GM12878 (cell line): Measurements from ENCODE around the gene RERE. TPM values are rescaled to one million over a fixed set of nuclear protein-coding genes. Genes with fewer than 3 reads are reported as not detected.

Experiments used
- E2F4 ChIP-seq: IDR thresholded peaks from 2 replicates; pipeline ENCODE4 v1.6.1; 2012; ENCODE audit warnings: low read depth, low read length, improper control_type of control experiment
- ELK1 ChIP-seq: IDR thresholded peaks from 2 replicates; pipeline ENCODE4 v1.6.1; 2012; ENCODE audit warnings: low read depth, low read length, improper control_type of control experiment
- IRF5 ChIP-seq: fragments of 450-650 bp; IDR thresholded peaks from 2 replicates; pipeline ENCODE4 v1.6.1; 2017; ENCODE audit warnings: borderline replicate concordance
- KDM1A ChIP-seq: fragments of 200-600 bp; sonication (generic); IDR thresholded peaks from 2 replicates; pipeline ENCODE4 v1.6.1; 2016; ENCODE audit warnings: borderline replicate concordance
- MTA3 ChIP-seq: IDR thresholded peaks from 2 replicates; pipeline ENCODE4 v1.6.1; 2012; ENCODE audit warnings: low read length, inconsistent platforms, borderline replicate concordance
- MYB ChIP-seq: fragments of 150-350 bp; IDR thresholded peaks from 2 replicates; pipeline ENCODE4 v1.6.1; 2014; ENCODE audit warnings: mild to moderate bottlenecking, low read depth, low read length, borderline replicate concordance
- MYC ChIP-seq: IDR thresholded peaks from 2 replicates; pipeline ENCODE4 v1.6.1; 2011; ENCODE audit warnings: mild to moderate bottlenecking, low read length, moderate library complexity, inconsistent platforms; ENCODE audit not compliant: insufficient read depth, insufficient replicate concordance, insufficient read length, severe bottlenecking
- PAX5 ChIP-seq: IDR thresholded peaks from 2 replicates; pipeline ENCODE4 v1.6.1; 2011; ENCODE audit warnings: low read depth, low read length, borderline replicate concordance
- SRF ChIP-seq, 2 experiments: IDR thresholded peaks; 2 replicates each; pipeline ENCODE4 v1.6.1; 2011; ENCODE audit warnings: low read depth in 2 of 2, low read length in 2 of 2, mild to moderate bottlenecking in 1 of 2, moderate library complexity in 1 of 2
- ZBTB33 ChIP-seq: fragments of 450-650 bp; IDR thresholded peaks from 2 replicates; pipeline ENCODE4 v1.6.1; 2017; ENCODE audit warnings: mild to moderate bottlenecking
- ZNF592 ChIP-seq: fragments of 450-650 bp; IDR thresholded peaks from 2 replicates; pipeline ENCODE4 v1.6.1; 2017; ENCODE audit warnings: mild to moderate bottlenecking, moderate library complexity
- polyA plus RNA-seq, 11 experiments: library from polyadenylated mRNA; depleted of rRNA in 4 of 11; unstranded in 6 of 11; stranded (reverse) in 5 of 11; fragments of >200 nt; fragmentation: Nextera tagmentation in 4 of 11; fragmentation: Illumina TruSeq in 1 of 11; extraction: Ambion mirVana in 4 of 11; extraction: Trizol in 1 of 11; gene quantifications; 1 replicate in 1 of 11; 2 replicates in 10 of 11; pipeline versions ENCODE4 v1.2.1 to v1.2.3, GENCODE V29; 2011 to 2016; ENCODE audit warnings: inconsistent platforms in 2 of 11, missing spikeins in 2 of 11, low read depth in 1 of 11
- total RNA-seq, 4 experiments: library from RNA; depleted of rRNA in 3 of 4; stranded (reverse); fragments of >200 nt in 3 of 4; fragmentation: Illumina TruSeq in 1 of 4; extraction: Trizol in 1 of 4; gene quantifications; 2 replicates each; pipeline versions ENCODE4 v1.2.1 to v1.2.3, GENCODE V29; 2013 to 2021

RERE gene
- total and polyA plus RNA-seq, 10 of the 15 experiments (the other 5 are each of a cell fraction or from before 2014, with no cell fraction given) = 5.2 to 60.5 (median 20.2) TPM

- no peak for TF ChIP-seq ZNF592
- no peak for TF ChIP-seq MYB
- no peak for TF ChIP-seq ZBTB33
- TF ChIP-seq MYC = no peak
- no peak for TF ChIP-seq SRF (IDR thresholded peaks at IDR 0.05; ENCODE audit: low read depth in 2 of 2, low read length in 2 of 2)
- TF ChIP-seq IRF5 = no peak
- TF ChIP-seq KDM1A = no peak
- TF ChIP-seq ELK1 = no peak
- TF ChIP-seq E2F4 = no peak
- TF ChIP-seq PAX5 = no peak
- TF ChIP-seq MTA3 = no peak
- TF ChIP-seq, all 136 proteins: peak for 0
Observed at GRCh38 chr1:8340448-8340847, 477.0 kb downstream of the RERE start (continued).
